Nephron progenitor cell (in vitro differentiated cells): ENCODE results near the gene COL27A1.

Experiments
- DNase-seq: peaks from one replicate; pipeline ENCODE4 v3.0.0; 2021
- H3K27ac Mint-ChIP-seq: 2 replicates; pipeline ENCODE4 v1.8.0; 2021; ENCODE audit warnings: mild to moderate bottlenecking, moderate library complexity, mixed read lengths
- H3K27me3 Mint-ChIP-seq: 2 replicates; pipeline ENCODE4 v1.8.0; 2021; ENCODE audit warnings: mild to moderate bottlenecking, low read depth, mixed read lengths; ENCODE audit not compliant: poor library complexity
- H3K36me3 Mint-ChIP-seq: 2 replicates; pipeline ENCODE4 v1.8.0; 2021; ENCODE audit warnings: low read depth, mixed read lengths
- H3K4me1 Mint-ChIP-seq: 2 replicates; pipeline ENCODE4 v1.8.0; 2021; ENCODE audit warnings: mixed read lengths
- H3K4me3 Mint-ChIP-seq: 2 replicates; pipeline ENCODE4 v1.8.0; 2021; ENCODE audit warnings: mild to moderate bottlenecking, moderate library complexity, mixed read lengths
- H3K9me3 Mint-ChIP-seq: 2 replicates; pipeline ENCODE4 v1.8.0; 2021; ENCODE audit warnings: mild to moderate bottlenecking, moderate library complexity, mixed read lengths
- TF ChIP-seq, protein P1 (sequence below): fragments of 200-600 bp; sonication (generic); IDR thresholded peaks from 2 replicates; pipeline ENCODE4 v1.5.0; 2021; ENCODE audit warnings: antibody characterized with exemption

The COL27A1 gene

DNA sequence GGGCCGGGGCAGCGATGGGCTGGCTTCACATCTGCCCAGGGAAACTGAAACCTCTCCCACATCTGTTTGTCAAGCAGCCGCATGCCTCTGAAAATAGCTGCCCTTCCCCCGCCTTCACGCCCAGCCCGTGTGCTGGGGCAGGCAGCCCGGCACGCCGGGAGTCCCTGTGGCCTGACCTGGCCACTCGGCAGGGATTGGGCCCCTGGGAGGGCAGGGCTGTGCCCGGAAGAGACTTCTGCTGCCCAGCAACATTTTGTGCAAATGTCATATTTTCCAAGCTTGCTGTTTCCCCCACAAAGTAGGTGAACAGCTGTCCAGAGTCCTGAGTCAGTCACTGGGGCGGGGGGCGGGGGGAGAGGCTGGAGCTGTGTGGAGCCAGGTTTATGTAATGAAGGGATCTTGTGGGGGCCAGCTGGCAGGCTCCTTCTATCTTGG is 8.2 kb downstream of the COL27A1 start:
- peak; percentile 62 for DNase-seq
- Mint-ChIP-seq H3K27ac (no peak overlapping the region), H3K36me3 (peaks cover 9% of the 10 kb centered on the region), H3K4me1 (peaks cover 63% of the 10 kb centered on the region), H3K9me3 (no peaks in the 10 kb centered on the region), H3K4me3 (no peak overlapping the region), H3K27me3 (peaks cover 6% of the 10 kb centered on the region)
- TF ChIP-seq, protein P1, sequence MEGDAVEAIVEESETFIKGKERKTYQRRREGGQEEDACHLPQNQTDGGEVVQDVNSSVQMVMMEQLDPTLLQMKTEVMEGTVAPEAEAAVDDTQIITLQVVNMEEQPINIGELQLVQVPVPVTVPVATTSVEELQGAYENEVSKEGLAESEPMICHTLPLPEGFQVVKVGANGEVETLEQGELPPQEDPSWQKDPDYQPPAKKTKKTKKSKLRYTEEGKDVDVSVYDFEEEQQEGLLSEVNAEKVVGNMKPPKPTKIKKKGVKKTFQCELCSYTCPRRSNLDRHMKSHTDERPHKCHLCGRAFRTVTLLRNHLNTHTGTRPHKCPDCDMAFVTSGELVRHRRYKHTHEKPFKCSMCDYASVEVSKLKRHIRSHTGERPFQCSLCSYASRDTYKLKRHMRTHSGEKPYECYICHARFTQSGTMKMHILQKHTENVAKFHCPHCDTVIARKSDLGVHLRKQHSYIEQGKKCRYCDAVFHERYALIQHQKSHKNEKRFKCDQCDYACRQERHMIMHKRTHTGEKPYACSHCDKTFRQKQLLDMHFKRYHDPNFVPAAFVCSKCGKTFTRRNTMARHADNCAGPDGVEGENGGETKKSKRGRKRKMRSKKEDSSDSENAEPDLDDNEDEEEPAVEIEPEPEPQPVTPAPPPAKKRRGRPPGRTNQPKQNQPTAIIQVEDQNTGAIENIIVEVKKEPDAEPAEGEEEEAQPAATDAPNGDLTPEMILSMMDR, result no peak

DNA sequence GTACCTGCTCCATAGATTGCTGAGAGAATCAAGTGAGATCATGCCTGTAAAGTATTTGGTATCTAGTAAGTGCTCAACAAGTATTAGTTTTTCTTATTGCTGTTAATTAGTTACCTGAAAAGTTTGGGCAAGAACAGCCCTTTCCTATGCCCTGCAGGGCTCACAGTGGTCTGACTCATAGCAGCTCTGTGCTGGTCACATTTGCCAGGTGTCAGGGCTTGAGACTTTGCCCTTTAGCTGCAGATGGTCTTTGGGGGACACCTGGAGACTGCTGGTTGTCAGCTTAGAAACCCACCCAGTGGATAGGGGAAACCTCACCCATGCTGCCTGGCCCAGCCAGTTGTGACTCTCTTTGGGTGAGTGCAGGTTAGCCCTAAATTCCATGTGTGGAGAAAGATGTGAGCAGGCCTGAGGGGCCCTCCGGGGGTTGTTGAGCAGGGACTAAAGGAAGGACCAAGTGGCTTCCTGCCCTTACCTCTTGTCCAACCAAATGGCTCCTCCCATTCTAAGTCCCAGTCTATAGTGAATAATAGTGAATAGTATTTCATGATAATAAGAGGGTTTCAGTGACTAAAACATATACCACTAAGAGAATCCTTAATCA is 9.0 kb downstream of the COL27A1 start:
- peaks cover 15% of the 10 kb centered on the region for H3K36me3 Mint-ChIP-seq
- no peak overlapping the region for H3K4me3 Mint-ChIP-seq
- peaks cover 2% of the 10 kb centered on the region for H3K27me3 Mint-ChIP-seq
- TF ChIP-seq, protein P1, result no peak
- H3K27ac Mint-ChIP-seq, result no peak overlapping the region
- no peaks in the 10 kb centered on the region for H3K9me3 Mint-ChIP-seq
- DNase-seq, result no peak
- H3K4me1 Mint-ChIP-seq, result peaks cover 63% of the 10 kb centered on the region

DNA sequence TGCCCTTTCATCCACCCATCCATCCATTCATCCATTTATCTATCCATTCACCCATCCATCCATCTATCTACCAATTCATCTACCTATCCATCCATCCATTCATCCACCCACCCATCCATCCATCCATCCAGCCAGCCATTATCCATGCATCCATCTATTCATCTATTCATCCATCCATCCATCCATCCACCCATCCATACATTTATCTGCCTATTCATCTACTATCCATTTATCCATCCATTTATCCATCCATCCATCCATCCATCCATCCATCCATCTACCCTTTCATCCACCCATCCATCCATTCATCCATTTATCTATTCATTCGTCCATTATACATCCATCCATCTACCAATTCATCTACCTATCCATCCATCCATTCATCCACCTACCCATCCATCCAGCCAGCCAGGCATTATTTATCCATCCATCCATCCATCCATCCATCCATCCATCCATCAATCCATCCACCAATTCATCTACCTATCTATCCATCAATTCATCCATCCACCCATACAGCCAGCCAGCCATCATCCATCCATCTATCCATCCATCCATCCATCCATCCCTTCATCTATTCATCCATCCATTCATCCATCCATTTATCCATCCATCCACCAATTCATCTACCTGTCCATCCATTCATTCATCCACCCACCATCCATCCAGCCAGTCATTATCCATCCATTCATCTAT is 10.2 kb downstream of the COL27A1 start:
- peaks cover 66% of the 10 kb centered on the region for H3K4me1 Mint-ChIP-seq
- peaks cover 10% of the 10 kb centered on the region for H3K36me3 Mint-ChIP-seq
- no peaks in the 10 kb centered on the region for H3K27me3 Mint-ChIP-seq
- H3K4me3 Mint-ChIP-seq, result no peak overlapping the region
- no peak overlapping the region for H3K27ac Mint-ChIP-seq
- no peaks in the 10 kb centered on the region for H3K9me3 Mint-ChIP-seq
- no peak for DNase-seq
- TF ChIP-seq, protein P1, result no peak

DNA sequence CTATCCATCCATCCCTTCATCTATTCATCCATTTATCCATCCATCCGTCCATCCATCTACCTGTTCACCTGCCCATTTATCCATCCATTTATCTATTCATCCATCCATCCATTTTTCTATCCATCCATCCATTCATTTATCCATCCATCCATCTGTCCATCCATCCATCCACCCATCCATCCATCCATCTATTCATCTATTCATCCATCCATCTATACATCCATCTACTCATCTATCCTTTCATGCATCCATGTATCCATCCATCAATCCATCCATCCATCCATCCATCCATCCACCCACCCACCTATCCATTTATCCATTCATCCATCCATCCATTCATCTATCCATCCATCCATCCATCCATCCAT is 10.8 kb downstream of the COL27A1 start:
- H3K27me3 Mint-ChIP-seq, result no peaks in the 10 kb centered on the region
- peaks cover 10% of the 10 kb centered on the region for H3K36me3 Mint-ChIP-seq
- TF ChIP-seq, protein P1, result no peak
- peaks cover 65% of the 10 kb centered on the region for H3K4me1 Mint-ChIP-seq
- H3K9me3 Mint-ChIP-seq, result no peaks in the 10 kb centered on the region
- no peak overlapping the region for H3K27ac Mint-ChIP-seq
- H3K4me3 Mint-ChIP-seq, result no peak overlapping the region
- DNase-seq, result no peak

DNA sequence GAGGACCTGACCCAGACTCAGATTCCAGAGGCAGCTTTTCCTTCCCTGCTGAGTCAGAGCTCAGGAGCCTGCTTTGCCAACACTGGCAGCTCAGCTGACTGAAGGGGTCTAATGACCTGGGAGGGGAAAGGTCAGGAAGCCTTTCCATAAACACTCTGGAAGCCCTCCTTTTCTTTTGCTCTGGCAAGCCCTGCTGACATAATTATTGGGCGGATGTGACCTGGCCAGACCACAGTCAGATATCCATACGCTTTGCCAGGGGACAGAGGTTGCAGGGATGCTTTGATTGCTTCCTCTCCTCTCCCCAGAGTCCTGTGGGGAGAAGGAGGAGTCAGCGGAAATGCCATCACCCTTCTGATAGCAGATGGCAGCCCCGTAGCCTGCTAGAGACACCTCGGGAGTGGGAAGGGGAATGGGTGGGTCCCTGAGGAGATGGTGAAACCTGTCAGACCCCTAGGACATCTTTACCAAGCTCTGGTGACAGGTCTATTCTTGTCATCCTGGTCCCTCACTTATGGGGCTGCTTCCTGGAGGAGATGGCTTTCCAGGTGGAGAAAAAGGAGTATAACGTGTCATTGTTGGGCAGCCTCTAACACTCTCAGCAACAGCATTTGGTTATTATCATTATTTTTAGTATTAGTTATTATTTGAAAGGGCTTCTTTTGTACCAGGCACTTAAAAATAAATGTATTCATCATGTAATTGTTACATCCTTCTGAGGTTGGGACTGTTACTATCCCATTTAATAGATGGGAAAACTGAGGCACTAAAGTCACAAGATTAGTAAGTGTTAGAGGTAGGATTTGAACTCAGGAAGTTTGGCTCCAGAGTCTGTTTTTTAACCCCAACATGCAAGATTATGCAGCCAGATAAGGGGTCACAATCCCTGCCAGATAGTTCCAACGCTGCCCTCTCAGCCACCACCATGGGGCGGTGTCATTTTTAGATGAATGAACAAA is 11.6 kb downstream of the COL27A1 start:
- DNase-seq, result no peak
- H3K4me1 Mint-ChIP-seq, result peaks cover 59% of the 10 kb centered on the region
- no peak overlapping the region for H3K4me3 Mint-ChIP-seq
- TF ChIP-seq, protein P1, result no peak
- no peaks in the 10 kb centered on the region for H3K27me3 Mint-ChIP-seq
- peaks cover 10% of the 10 kb centered on the region for H3K36me3 Mint-ChIP-seq
- no peaks in the 10 kb centered on the region for H3K9me3 Mint-ChIP-seq
- no peak overlapping the region for H3K27ac Mint-ChIP-seq
